GM12878 (cell line): ENCODE results near the gene NTPCR. TPM values are rescaled to one million over a fixed set of nuclear protein-coding genes. Genes with fewer than 3 reads are reported as not detected.

ENCODE experiments used
- ATAC-seq: fragments of 200-7000 bp; cut with Tn5 transposase; 3 replicates; pipeline ENCODE4 v1.9.1; 2020; ENCODE audit warnings: mild to moderate bottlenecking, moderate library complexity
- BruUV-seq: library from RNA; stranded (reverse); fragments of 400-500 nt; replicated peaks from 2 replicates; lab custom pipeline; 2021; lab: Mats Ljungman, UMichigan
- CTCF ChIA-PET: fragments of 300-600 bp; sonication (Branson Sonifier 250); formaldehyde crosslinking; extraction: SDS; loops from one replicate; lab custom pipeline; 2021; ENCODE audit warnings: inconsistent platforms; lab: Yijun Ruan, JAX
- POLR2A ChIA-PET: fragments of 350-600 bp; formaldehyde crosslinking; extraction: SDS; loops from one replicate; lab custom pipeline; 2021; ENCODE audit warnings: inconsistent platforms; lab: Charles Lee
- RAD21 ChIA-PET: fragments of 300-600 bp; sonication (Branson Sonifier 250); formaldehyde crosslinking; loops from one replicate; lab custom pipeline; 2023; ENCODE audit warnings: antibody characterized with exemption; ENCODE audit not compliant: unreplicated experiment; lab: Charles Lee
- SMC1A ChIA-PET: fragments of 300-600 bp; sonication (Branson Sonifier 250); formaldehyde crosslinking; loops from one replicate; lab custom pipeline; 2023; ENCODE audit not compliant: unreplicated experiment, uncharacterized antibody; lab: Charles Lee
- DNase-seq: peaks from one replicate; pipeline ENCODE4 v3.0.0-alpha.2; 2011; ENCODE audit warnings: low read depth, low spot score
- FAIRE-seq: peaks from 3 replicates; lab custom pipeline; 2011; peaks lifted over from hg19 to GRCh38; lab: Jason Lieb, UNC
- H2AFZ ChIP-seq: 2 replicates; pipeline ENCODE4 v1.6.0; 2011; ENCODE audit warnings: low read depth, low read length, control low read depth; ENCODE audit not compliant: control insufficient read depth
- H3K27ac ChIP-seq: 2 replicates; pipeline ENCODE4 v1.5.1; 2011; ENCODE audit warnings: control low read depth; ENCODE audit not compliant: control insufficient read depth, insufficient read depth
- H3K27me3 ChIP-seq, 2 experiments: replicated peaks in 1 of 2; 2 replicates each; pipeline versions ENCODE4 v1.6.0 to v1.6.1; 2011; ENCODE audit warnings: low read length in 1 of 2; ENCODE audit not compliant: control insufficient read depth in 2 of 2, insufficient read depth in 2 of 2
- H3K36me3 ChIP-seq, 2 experiments: 2 replicates each; pipeline ENCODE4 v1.5.1; 2011; ENCODE audit warnings: low read length in 1 of 2; ENCODE audit not compliant: control insufficient read depth in 2 of 2, insufficient read depth in 2 of 2
- H3K4me1 ChIP-seq: 2 replicates; pipeline ENCODE4 v1.6.1; 2011; ENCODE audit warnings: mild to moderate bottlenecking, low read length, moderate library complexity, mixed read lengths; ENCODE audit not compliant: control insufficient read depth, insufficient read depth
- H3K4me2 ChIP-seq: 2 replicates; pipeline ENCODE4 v1.6.0; 2011; ENCODE audit warnings: control low read depth; ENCODE audit not compliant: control insufficient read depth, insufficient read depth
- H3K4me3 ChIP-seq: fragments of 200-600 bp; sonication (generic); 2 replicates; pipeline ENCODE4 v1.5.1; 2016
- H3K79me2 ChIP-seq: 2 replicates; pipeline ENCODE4 v1.6.0; 2011; ENCODE audit warnings: low read length; ENCODE audit not compliant: control insufficient read depth, insufficient read depth
- H3K9ac ChIP-seq: 2 replicates; pipeline ENCODE4 v1.8.0; 2011; ENCODE audit warnings: low read length, control low read depth, mixed read lengths; ENCODE audit not compliant: control insufficient read depth, insufficient read depth
- H3K9me3 ChIP-seq: replicated peaks from 3 replicates; pipeline ENCODE4 v1.5.1; 2011; ENCODE audit warnings: mild to moderate bottlenecking, low read length; ENCODE audit not compliant: control insufficient read depth, insufficient read depth
- H4K20me1 ChIP-seq: 2 replicates; pipeline ENCODE4 v1.6.0; 2011; ENCODE audit not compliant: control insufficient read depth, insufficient read depth
- E4F1 ChIP-seq: fragments of 450-650 bp; IDR thresholded peaks from 2 replicates; pipeline ENCODE4 v1.6.1; 2018; ENCODE audit warnings: borderline replicate concordance, mild to moderate bottlenecking; ENCODE audit not compliant: partially characterized antibody
- ETV6 ChIP-seq, 2 experiments: fragments of 450-650 bp in 1 of 2; IDR thresholded peaks in 1 of 2; conservative IDR thresholded peaks in 1 of 2; 2 replicates each; pipeline ENCODE4 v1.6.1; 2014; ENCODE audit warnings: antibody characterized with exemption in 1 of 2, borderline replicate concordance in 1 of 2, low read depth in 1 of 2, mild to moderate bottlenecking in 1 of 2, moderate library complexity in 1 of 2
- GATAD2B ChIP-seq: fragments of 450-650 bp; conservative IDR thresholded peaks from 2 replicates; pipeline ENCODE4 v1.6.1; 2017; ENCODE audit warnings: low read depth, mild to moderate bottlenecking, moderate library complexity
- MEF2B ChIP-seq: fragments of 450-650 bp; IDR thresholded peaks from 2 replicates; pipeline ENCODE4 v1.6.1; 2018; ENCODE audit warnings: mild to moderate bottlenecking, moderate library complexity; ENCODE audit not compliant: partially characterized antibody, poor library complexity, severe bottlenecking
- SREBF1 ChIP-seq: IDR thresholded peaks from 2 replicates; pipeline ENCODE4 v1.6.1; 2012; ENCODE audit warnings: mild to moderate bottlenecking, low read length
- SUPT20H ChIP-seq: IDR thresholded peaks from 2 replicates; pipeline ENCODE4 v1.6.1; 2011; ENCODE audit warnings: low read depth, mild to moderate bottlenecking, low read length, moderate library complexity, borderline replicate concordance; ENCODE audit not compliant: control insufficient read depth
- ZBTB4 ChIP-seq: fragments of 450-650 bp; formaldehyde crosslinking; IDR thresholded peaks from 2 replicates; pipeline ENCODE4 v1.4.0; 2022; ENCODE audit warnings: mild to moderate bottlenecking, moderate library complexity
- WGBS: methylation state at CpG from one replicate; pipeline ENCODE4 v1.1.6; 2016; ENCODE audit warnings: low lambda C conversion rate; ENCODE audit not compliant: insufficient replicate concordance, insufficient coverage; ENCODE audit errors: missing lambda C conversion rate; 5-methylcytosine and 5-hydroxymethylcytosine counted together
- in situ Hi-C: fragments of 300-500 bp; cut with MboI; formaldehyde crosslinking; loops from 9 replicates; pipeline ENCODE4 v1.14.3; 2018; ENCODE audit warnings: mixed read lengths
- intact Hi-C: fragments of 100-400 bp; cut with micrococcal nuclease; formaldehyde crosslinking; loops from one replicate; pipeline ENCODE4 v1.14.2; 2022; ENCODE audit not compliant: unreplicated experiment
- polyA plus RNA-seq, 11 experiments: library from polyadenylated mRNA; depleted of rRNA in 4 of 11; unstranded in 6 of 11; stranded (reverse) in 5 of 11; fragments of >200 nt; fragmentation: Nextera tagmentation in 4 of 11; fragmentation: Illumina TruSeq in 1 of 11; extraction: Ambion mirVana in 4 of 11; extraction: Trizol in 1 of 11; gene quantifications; 1 replicate in 1 of 11; 2 replicates in 10 of 11; pipeline versions ENCODE4 v1.2.1 to v1.2.3, GENCODE V29; 2011 to 2016; ENCODE audit warnings: inconsistent platforms in 2 of 11, missing spikeins in 2 of 11, low read depth in 1 of 11
- total RNA-seq, 4 experiments: library from RNA; depleted of rRNA in 3 of 4; stranded (reverse); fragments of >200 nt in 3 of 4; fragmentation: Illumina TruSeq in 1 of 4; extraction: Trizol in 1 of 4; gene quantifications; 2 replicates each; pipeline versions ENCODE4 v1.2.1 to v1.2.3, GENCODE V29; 2013 to 2021

The NTPCR gene
- total and polyA plus RNA-seq, 10 of the 15 experiments (the other 5 are each of a cell fraction or from before 2014, with no cell fraction given): 25.4 to 109 (median 56.6) TPM

DNA sequence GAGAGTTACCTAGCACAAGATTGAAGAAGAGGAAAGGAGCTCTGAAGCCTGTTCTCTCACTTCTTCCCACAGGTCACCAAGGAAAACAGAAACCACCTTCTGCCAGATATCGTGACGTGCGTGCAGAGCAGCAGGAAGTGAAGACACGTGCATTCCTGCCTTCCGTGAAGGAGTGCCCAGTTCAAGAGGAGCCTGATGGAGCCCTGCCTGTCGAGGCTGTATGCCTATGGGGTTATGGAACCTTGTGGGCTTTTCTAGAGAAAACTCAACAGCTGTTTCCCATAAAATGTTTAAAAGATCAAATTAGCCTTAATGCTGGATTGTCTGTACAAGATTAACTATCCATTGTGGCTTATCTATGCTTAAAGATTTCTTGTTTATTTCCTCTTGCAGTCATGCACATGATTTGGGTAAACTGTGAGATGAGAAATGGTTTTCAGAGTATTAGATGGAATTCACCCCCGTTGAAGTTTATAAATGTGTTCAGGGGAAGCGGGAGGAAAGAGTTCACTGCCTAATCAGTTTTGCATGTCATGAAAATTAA, 27.8 kb downstream of the NTPCR start (continued):
- TF ChIP-seq E4F1 (no peak), SREBF1 (no peak), GATAD2B (no peak), ZBTB4 (no peak), ETV6 (conservative IDR thresholded peaks at IDR 0.05 in 1 of 2, IDR thresholded peaks at IDR 0.05 in 1 of 2; ENCODE audit: borderline replicate concordance in 1 of 2, low read depth in 1 of 2) (peak in 1 of 2 experiments; percentile 42; a peak in 1 of 4 replicates)

- Histone ChIP-seq H3K9ac (no peak overlapping the region), H3K27me3 (no peaks in the 10 kb centered on the region), H3K9me3 (peaks cover 3% of the 10 kb centered on the region; the same call in 1 of the 3 replicates), H3K79me2 (no peaks in the 10 kb centered on the region), H3K4me1 (peaks cover 4% of the 10 kb centered on the region), H2AFZ (no peak overlapping the region), H3K4me3 (no peak overlapping the region), H4K20me1 (no peaks in the 10 kb centered on the region), H3K4me2 (no peak overlapping the region), H3K36me3 (peaks cover 0 to 4% of the 10 kb centered on the region in 2 experiments; a peak in 3 of 4 replicates), H3K27ac (no peak overlapping the region)
- BruUV-seq: no TSS peak
- TF ChIP-seq ETV6 (conservative IDR thresholded peaks at IDR 0.05 in 1 of 2, IDR thresholded peaks at IDR 0.05 in 1 of 2; ENCODE audit: borderline replicate concordance in 1 of 2, low read depth in 1 of 2) (peak in 1 of 2 experiments; percentile 56; a peak in 2 of 4 replicates), MEF2B (no peak), SUPT20H (no peak)
- POLR2A ChIA-PET: no interaction called here
- in situ Hi-C loops: no loop called here
- WGBS: 63% methylated on average over 4 of the region's 4 CpGs
- DNase-seq: no peak
- CTCF ChIA-PET: no interaction called here
- intact Hi-C loops: no loop called here
- SMC1A ChIA-PET: interaction anchor here (1.4 kb wide), 1 partner anchor 25 kb away, joined by 3 read pairs; no protein-coding TSS in a partner anchor
- ATAC-seq: no peak
- RAD21 ChIA-PET: no interaction called here
- FAIRE-seq: no peak
Measured at GRCh38 chr1:232978815-232979214, 28.4 kb downstream of the NTPCR start.
